Kidney (tissue), 14 donors: ENCODE data around the gene LAMA4. TPM values are rescaled to one million over a fixed set of nuclear protein-coding genes. Genes with fewer than 3 reads are reported as not detected.

Source experiments
- DNase-seq, 5 donors: peaks; one replicate each; pipeline ENCODE4 v3.0.0-alpha.2; 2013 to 2020
- FAIRE-seq: peaks from 2 replicates; lab custom pipeline; 2012; peaks lifted over from hg19 to GRCh38; lab: Jason Lieb, UNC
- H3K27ac ChIP-seq, 2 donors: one replicate each; pipeline ENCODE4 v1.7.0; 2013; ENCODE audit warnings: low read depth in 2 of 2, low read length in 2 of 2, inconsistent platforms in 1 of 2
- H3K27me3 ChIP-seq: one replicate; pipeline ENCODE4 v1.7.1; 2013; ENCODE audit warnings: low read length, inconsistent platforms; ENCODE audit not compliant: control insufficient read depth, insufficient read depth
- H3K36me3 ChIP-seq, 3 donors: one replicate each; pipeline versions ENCODE4 v1.7.0 to v1.7.1; 2013; ENCODE audit warnings: low read length in 3 of 3, control low read depth in 1 of 3, inconsistent platforms in 1 of 3; ENCODE audit not compliant: insufficient read depth in 3 of 3, control insufficient read depth in 2 of 3
- H3K4me1 ChIP-seq, 3 donors: one replicate each; pipeline versions ENCODE4 v1.7.0 to v1.7.1; 2013; ENCODE audit warnings: low read length in 3 of 3, inconsistent platforms in 1 of 3, low read depth in 1 of 3; ENCODE audit not compliant: control insufficient read depth in 2 of 3, insufficient read depth in 2 of 3
- H3K4me3 ChIP-seq, 3 donors: one replicate each; pipeline versions ENCODE4 v1.7.0 to v1.8.1; 2013; ENCODE audit warnings: low read length in 3 of 3, control low read depth in 1 of 3, inconsistent platforms in 1 of 3
- H3K9ac ChIP-seq, 3 donors: one replicate each; pipeline versions ENCODE4 v1.7.0 to v1.7.1; 2013; ENCODE audit warnings: low read length in 3 of 3, control low read depth in 1 of 3, inconsistent platforms in 1 of 3
- H3K9me3 ChIP-seq, 3 donors: one replicate each; pipeline versions ENCODE4 v1.7.0 to v1.7.1; 2013; ENCODE audit warnings: low read length in 3 of 3, control low read depth in 1 of 3, inconsistent platforms in 1 of 3; ENCODE audit not compliant: control insufficient read depth in 2 of 3, insufficient read depth in 1 of 3
- CTCF ChIP-seq: IDR thresholded peaks from 3 replicates; pipeline ENCODE4 v1.5.1; 2012; ENCODE audit warnings: mild to moderate bottlenecking, moderate library complexity, borderline replicate concordance; ENCODE audit not compliant: insufficient read depth; ENCODE audit errors: extremely low read depth
- intact Hi-C: fragments of 100-400 bp; cut with DNase I; formaldehyde crosslinking; loops from one replicate; pipeline ENCODE4 v1.11.1; 2022
- polyA plus RNA-seq: library from polyadenylated mRNA; stranded (reverse); fragments of 350-450 nt; fragmentation: Illumina TruSeq; extraction: RNeasy Lipid Tissue Mini Kit (QIAGEN cat#74804); gene quantifications from one replicate; pipeline ENCODE4 v1.2.3, GENCODE V29; 2014; ENCODE audit warnings: low read depth, low replicate concordance; ENCODE audit not compliant: insufficient read depth
- total RNA-seq: library from RNA; stranded (reverse); fragmentation: NEBNext Ultra II Directional; extraction: Animal tissue kit (Norgen Biotek cat#: 25700); gene quantifications from one replicate; pipeline ENCODE4 v1.2.1, GENCODE V29; 2021
- donor health status: control.
- donor health status: control.
- donor health status: control.
- donor health status: control.
- donor health status: control.
- donor health status: DM: yes; HTN: yes; CAD: no.
- donor health status: Normal renal cell carcinoma (clear cell type).

Gene LAMA4
- total and polyA plus RNA-seq, 2 donors from 2014 or later = 5.6 to 20.7 TPM

DNA sequence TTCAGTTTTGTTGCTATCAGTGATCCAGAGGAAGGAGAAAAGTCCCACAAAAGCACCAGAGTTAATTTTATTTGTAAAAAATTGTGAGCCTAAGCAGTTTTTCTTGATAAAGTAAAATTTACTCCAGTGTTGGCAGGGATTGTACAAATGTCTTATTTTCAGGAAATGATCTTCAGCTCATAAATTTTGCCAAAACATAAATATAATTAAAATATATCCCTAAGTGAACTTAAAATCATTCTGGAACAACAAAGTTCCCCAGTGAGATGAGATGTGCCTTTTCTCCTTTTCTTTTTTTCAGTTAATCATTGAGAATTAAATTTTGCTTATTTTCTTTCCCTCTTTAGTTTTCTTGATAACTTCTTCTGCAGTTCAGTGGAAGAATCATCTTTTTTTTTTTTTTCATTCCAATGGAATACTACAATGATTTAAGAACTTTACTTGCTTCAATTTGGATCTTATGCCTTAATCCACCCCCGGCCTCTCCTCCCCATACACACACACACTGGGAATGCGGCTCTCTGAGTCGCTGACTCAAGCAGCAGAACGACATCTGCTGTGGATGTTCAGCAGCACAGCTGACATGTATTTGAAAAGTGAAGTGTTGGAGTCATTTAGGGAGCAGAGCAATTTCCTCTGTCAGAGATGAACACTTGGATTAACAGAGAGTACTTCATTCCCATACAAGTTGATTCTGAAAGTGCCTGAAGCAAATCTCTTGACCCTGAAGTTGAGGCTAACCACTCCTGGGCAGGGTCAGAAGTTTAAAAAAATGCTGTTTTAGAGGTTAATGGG lies 27.7 kb upstream of the LAMA4 start:
- H3K4me3 ChIP-seq = no peak overlapping the region
- H3K4me1 ChIP-seq = peaks cover 0 to 3% (median 2%) of the 10 kb centered on the region in 3 donors
- intact Hi-C loops = no loop called here
- no peaks in the 10 kb centered on the region for H3K27me3 ChIP-seq
- no peak overlapping the region for H3K27ac ChIP-seq
- H3K36me3 ChIP-seq = no peaks in the 10 kb centered on the region
- TF ChIP-seq CTCF = no peak
- peak; percentile 71 to 93 (median 86) for DNase-seq
- no peak overlapping the region for H3K9ac ChIP-seq
- FAIRE-seq = no peak
- H3K9me3 ChIP-seq = no peaks in the 10 kb centered on the region

DNA sequence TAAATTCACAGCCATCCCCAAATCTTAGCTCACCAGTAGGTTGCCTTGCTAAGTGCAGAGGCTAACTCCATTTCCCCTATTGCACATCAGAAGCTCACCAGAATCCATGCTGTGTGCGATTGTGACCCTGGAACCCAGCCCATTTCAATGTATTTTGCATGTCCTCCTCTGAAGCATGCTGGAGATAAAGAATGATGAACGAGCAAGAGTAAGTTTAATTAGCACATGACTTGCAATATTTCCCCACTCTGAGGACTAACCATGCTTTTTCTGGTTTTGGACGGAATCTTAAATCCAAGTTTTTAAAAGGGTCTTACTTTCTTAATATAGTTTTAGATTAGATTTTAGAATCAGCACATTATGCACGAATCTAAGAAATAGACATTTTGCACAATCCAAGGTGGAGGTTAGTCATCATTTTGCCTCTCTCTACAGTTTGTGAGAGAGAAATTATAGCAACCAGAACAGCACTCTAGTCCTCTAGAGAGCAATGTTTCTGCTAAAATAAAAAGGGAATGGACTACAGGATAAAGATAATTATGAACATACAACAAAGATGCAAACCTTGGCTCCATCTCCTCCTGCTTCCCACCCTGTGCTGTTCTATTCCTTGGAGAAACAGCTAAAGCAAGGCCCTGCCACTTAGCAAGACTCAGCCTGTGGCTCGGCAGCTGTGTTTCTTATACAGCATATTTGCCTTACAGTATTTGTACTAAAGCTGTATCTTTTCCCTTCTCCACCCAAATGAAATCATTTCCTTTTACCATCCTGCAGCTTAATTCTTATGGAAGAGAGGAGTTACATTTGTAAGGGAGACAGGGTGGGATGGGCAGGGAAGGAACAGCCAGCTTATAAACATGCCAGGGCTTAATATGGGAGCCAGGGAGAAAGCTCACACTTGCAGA lies 24.9 kb upstream of the LAMA4 start:
- FAIRE-seq = no peak
- intact Hi-C loops = no loop called here
- DNase-seq = peak in 1 of 5 donors; percentile 37
- Histone ChIP-seq H3K9ac (no peak overlapping the region), H3K36me3 (no peaks in the 10 kb centered on the region), H3K27ac (no peak overlapping the region), H3K4me1 (peaks cover 0 to 3% (median 2%) of the 10 kb centered on the region in 3 donors), H3K27me3 (no peaks in the 10 kb centered on the region), H3K9me3 (no peaks in the 10 kb centered on the region), H3K4me3 (no peak overlapping the region)
- no peak for TF ChIP-seq CTCF

DNA sequence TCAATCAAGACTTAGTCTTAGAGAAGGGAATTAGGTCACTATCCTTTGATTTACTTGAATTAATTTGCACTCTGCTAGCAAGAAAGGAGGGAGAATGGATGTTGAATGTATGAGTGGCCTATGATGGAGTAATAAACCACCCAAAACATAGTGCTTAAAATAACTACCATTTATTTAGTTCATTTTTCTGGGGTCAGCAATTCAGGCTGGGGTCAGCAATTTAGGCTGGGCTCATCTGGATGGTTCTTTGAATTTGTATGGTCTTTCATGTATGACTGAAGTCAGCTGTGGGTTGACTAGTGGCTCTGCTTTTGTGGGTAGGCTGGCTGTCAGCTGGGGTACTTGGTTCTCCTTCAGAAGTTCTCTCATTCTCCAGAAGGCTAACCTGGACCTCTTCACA lies 21.0 kb upstream of the LAMA4 start:
- DNase-seq (no peak), FAIRE-seq (no peak)
- intact Hi-C loops = no loop called here
- H3K27me3 ChIP-seq = no peaks in the 10 kb centered on the region
- H3K9ac ChIP-seq = no peak overlapping the region
- H3K4me3 ChIP-seq = no peak overlapping the region
- no peaks in the 10 kb centered on the region for H3K36me3 ChIP-seq
- H3K27ac ChIP-seq = no peak overlapping the region
- no peak for TF ChIP-seq CTCF
- no peaks in the 10 kb centered on the region for H3K4me1 ChIP-seq
- no peaks in the 10 kb centered on the region for H3K9me3 ChIP-seq
